Measurements from ENCODE around the gene PFKL. TPM values are rescaled to one million over a fixed set of nuclear protein-coding genes. Genes with fewer than 3 reads are reported as not detected.
"Not testable (repeated sequence)": the region's sequence is repeated elsewhere in the genome, so short reads cannot be mapped to it uniquely, and the experiment has no call there.

Gene PFKL
- total and polyA plus RNA-seq, 4 donors = 48.0 to 115 (median 103) TPM

DNA sequence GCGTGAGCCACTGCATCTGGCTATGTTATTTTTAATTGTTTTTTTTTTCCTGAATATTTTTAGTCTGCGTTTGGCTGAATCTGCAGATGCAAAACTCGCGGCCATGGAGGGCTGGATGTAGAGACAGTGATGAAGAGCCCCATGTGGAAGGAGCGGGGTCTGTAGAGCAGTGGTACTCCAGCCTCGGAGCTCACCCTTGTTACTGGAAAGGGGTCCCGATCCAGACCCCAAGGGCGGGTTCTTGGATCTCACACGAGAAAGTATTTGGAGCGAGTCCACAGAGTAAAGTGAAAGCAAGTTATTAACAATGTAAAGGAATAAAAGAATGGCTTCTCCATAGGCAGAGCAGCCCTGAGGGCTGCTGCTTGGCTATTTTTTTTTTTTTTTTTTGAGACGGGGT, 56.3 kb downstream of the PFKL start:
- intact Hi-C loops (cut with DNase I) = no loop called here
- H3K27me3 ChIP-seq (ENCODE audit: control insufficient read depth in 1 of 2, insufficient read depth in 2 of 2, low read length in 1 of 2) = no peaks in the 10 kb centered on the region
- no peak overlapping the region for H3K27ac ChIP-seq (ENCODE audit: low read depth in 1 of 2, low read length in 2 of 2)
- WGBS, 2 donors = 58 to 70% methylated on average over 11 of the region's 11 CpGs
- no peaks in the 10 kb centered on the region for H3K4me1 ChIP-seq (ENCODE audit: control insufficient read depth in 1 of 2, insufficient read depth in 2 of 2, low read length in 2 of 2)
- no peak for ATAC-seq (ENCODE audit: low FRiP score)
- DNase-seq = no peak
- no peaks in the 10 kb centered on the region for H3K9me3 ChIP-seq (ENCODE audit: control insufficient read depth, low read length)
- no peaks in the 10 kb centered on the region for H3K36me3 ChIP-seq (ENCODE audit: control insufficient read depth in 1 of 2, insufficient read depth in 2 of 2, low read length in 1 of 2)
- no peak overlapping the region for H3K4me3 ChIP-seq (ENCODE audit: low read length in 2 of 2)

DNA sequence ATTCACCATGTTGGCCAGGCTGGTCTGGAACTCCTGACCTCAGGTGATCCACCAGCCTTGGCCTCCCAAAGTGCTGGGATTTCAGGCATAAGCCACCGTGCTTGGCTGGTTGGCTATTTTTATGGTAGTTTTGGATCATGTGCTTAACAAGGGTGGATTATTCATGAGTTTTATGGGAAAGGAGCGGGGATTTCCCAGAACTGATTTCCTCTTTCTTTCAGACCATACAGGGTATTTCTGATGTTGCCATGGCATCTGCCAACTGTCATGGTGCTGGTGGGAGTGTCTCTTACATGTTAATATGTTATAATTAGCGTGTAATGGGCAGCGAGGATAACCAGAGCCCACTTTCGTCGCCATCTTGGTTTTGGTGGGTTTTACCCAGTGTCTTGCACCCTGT, 56.8 kb downstream of the PFKL start:
- H3K9me3 ChIP-seq (ENCODE audit: control insufficient read depth, low read length) = no peaks in the 10 kb centered on the region
- ATAC-seq (ENCODE audit: low FRiP score) (no peak), DNase-seq (no peak)
- H3K4me3 ChIP-seq (ENCODE audit: low read length in 2 of 2) = no peak overlapping the region
- no peaks in the 10 kb centered on the region for H3K27me3 ChIP-seq (ENCODE audit: control insufficient read depth in 1 of 2, insufficient read depth in 2 of 2, low read length in 1 of 2)
- H3K4me1 ChIP-seq (ENCODE audit: control insufficient read depth in 1 of 2, insufficient read depth in 2 of 2, low read length in 2 of 2) = no peaks in the 10 kb centered on the region
- intact Hi-C loops (cut with DNase I) = no loop called here
- WGBS, 2 donors = 89 to 91% methylated on average over 6 of the region's 6 CpGs
- no peaks in the 10 kb centered on the region for H3K36me3 ChIP-seq (ENCODE audit: control insufficient read depth in 1 of 2, insufficient read depth in 2 of 2, low read length in 1 of 2)
- H3K27ac ChIP-seq (ENCODE audit: low read depth in 1 of 2, low read length in 2 of 2) = no peak overlapping the region

DNA sequence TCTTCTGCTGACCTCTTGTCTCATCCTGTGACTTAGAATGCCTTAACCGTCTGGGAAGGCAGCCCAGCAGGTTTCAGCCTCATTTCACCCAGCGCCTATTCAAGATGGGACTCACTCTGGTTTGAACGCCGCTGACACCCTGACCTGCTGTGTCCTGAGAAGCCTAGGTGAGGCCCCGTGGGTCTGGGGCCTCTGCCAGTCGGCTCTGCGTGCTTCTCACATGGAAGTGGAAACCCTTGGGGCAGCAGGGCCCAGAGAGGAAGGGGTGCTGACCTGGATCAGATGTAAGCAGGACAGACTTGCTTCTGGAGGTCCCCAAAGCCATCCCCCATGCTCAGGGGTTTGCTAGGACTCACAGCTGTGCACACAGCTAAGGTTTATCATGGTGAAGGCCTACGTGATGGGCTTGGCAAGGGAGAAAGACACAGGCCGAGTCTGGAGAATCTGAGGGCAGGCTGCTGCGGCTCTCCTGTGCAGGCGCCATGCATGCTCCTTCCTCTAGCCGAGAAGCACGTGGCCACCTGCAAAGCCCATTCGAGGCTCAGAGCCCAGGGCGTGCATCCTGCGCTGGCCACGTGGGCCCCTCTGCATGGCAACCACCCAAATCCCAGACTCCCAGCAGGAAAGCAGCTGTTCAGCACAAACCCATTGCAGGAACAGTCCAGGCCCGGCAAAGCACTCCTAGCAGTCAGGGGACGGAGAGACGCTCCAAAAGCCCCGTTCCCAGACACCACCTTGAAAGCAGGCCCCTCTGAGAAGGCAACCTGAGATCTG, 57.4 kb downstream of the PFKL start:
- 84 to 86% methylated on average over 21 of the region's 21 CpGs for WGBS, 2 donors
- Histone ChIP-seq H3K9me3 (ENCODE audit: control insufficient read depth, low read length) (no peaks in the 10 kb centered on the region), H3K27me3 (ENCODE audit: control insufficient read depth in 1 of 2, insufficient read depth in 2 of 2, low read length in 1 of 2) (no peaks in the 10 kb centered on the region), H3K4me3 (ENCODE audit: low read length in 2 of 2) (no peak overlapping the region), H3K4me1 (ENCODE audit: control insufficient read depth in 1 of 2, insufficient read depth in 2 of 2, low read length in 2 of 2) (no peaks in the 10 kb centered on the region), H3K27ac (ENCODE audit: low read depth in 1 of 2, low read length in 2 of 2) (no peak overlapping the region), H3K36me3 (ENCODE audit: control insufficient read depth in 1 of 2, insufficient read depth in 2 of 2, low read length in 1 of 2) (no peaks in the 10 kb centered on the region)
- intact Hi-C loops (cut with DNase I) = no loop called here
- ATAC-seq (ENCODE audit: low FRiP score) = no peak
- DNase-seq = no peak

DNA sequence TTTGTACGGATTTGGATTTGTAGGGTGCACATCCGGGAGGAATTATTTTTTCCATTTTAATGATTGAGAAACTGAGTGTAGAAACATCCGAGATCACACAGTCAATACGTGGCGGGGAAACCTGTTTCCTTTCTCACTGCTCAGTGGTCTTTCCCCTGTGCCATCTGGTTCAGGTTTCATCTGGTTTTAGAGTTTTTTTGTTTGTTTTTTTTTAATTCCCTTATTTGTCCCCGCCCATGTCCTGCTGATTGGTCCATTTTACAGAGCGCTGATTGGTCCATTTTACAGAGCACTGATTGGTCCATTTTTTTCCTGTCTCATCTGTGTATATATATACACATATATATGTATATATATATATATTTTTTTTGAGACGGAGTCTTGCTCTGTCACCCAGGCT, 59.5 kb downstream of the PFKL start:
- intact Hi-C loops (cut with DNase I) = no loop called here

DNA sequence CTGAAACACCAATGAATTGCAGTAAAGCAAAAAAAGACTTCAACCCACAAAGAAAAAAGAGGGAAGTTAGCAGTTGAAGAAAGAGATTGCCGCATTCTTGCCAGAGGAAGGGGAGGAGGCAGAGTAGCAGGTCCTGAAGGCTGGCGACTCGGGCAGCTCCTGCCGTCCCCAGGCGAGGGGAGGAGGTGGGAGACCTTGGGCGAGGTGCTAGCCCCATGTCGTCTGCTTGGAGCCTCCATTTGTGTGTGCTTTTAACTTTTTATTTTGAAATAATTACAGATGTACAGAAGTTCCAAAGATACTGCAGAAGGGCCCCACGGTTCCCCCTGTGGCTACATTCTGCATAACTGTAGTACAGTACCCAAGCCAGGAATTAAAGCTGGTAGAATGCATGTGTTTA, 60.3 kb downstream of the PFKL start:
- Histone ChIP-seq H3K4me3 (ENCODE audit: low read length in 2 of 2) (no peak overlapping the region), H3K27me3 (ENCODE audit: control insufficient read depth in 1 of 2, insufficient read depth in 2 of 2, low read length in 1 of 2) (no peaks in the 10 kb centered on the region), H3K4me1 (ENCODE audit: control insufficient read depth in 1 of 2, insufficient read depth in 2 of 2, low read length in 2 of 2) (no peaks in the 10 kb centered on the region), H3K9me3 (ENCODE audit: control insufficient read depth, low read length) (peaks cover 5% of the 10 kb centered on the region), H3K36me3 (ENCODE audit: control insufficient read depth in 1 of 2, insufficient read depth in 2 of 2, low read length in 1 of 2) (no peaks in the 10 kb centered on the region), H3K27ac (ENCODE audit: low read depth in 1 of 2, low read length in 2 of 2) (no peak overlapping the region)
- DNase-seq (peak; percentile 47 to 55), ATAC-seq (ENCODE audit: low FRiP score) (no peak)
- intact Hi-C loops (cut with DNase I) = loop anchor here in 1 of 2 donors (10.0 kb wide), 1 partner anchor 55 kb away; no protein-coding TSS in a partner anchor
- WGBS, 2 donors = 35% methylated on average over 8 of the region's 8 CpGs

More for the DNA sequence above, 59.5 kb downstream of the PFKL start:
- H3K27ac ChIP-seq (ENCODE audit: low read depth in 1 of 2, low read length in 2 of 2) = no peak overlapping the region
- H3K36me3 ChIP-seq (ENCODE audit: control insufficient read depth in 1 of 2, insufficient read depth in 2 of 2, low read length in 1 of 2) = no peaks in the 10 kb centered on the region
- peaks cover 5% of the 10 kb centered on the region for H3K9me3 ChIP-seq (ENCODE audit: control insufficient read depth, low read length)
- ATAC-seq (ENCODE audit: low FRiP score) (no peak), DNase-seq (no peak)
- 89% methylated on average over 8 of the region's 8 CpGs for WGBS, 2 donors
- no peaks in the 10 kb centered on the region for H3K4me1 ChIP-seq (ENCODE audit: control insufficient read depth in 1 of 2, insufficient read depth in 2 of 2, low read length in 2 of 2)
- H3K27me3 ChIP-seq (ENCODE audit: control insufficient read depth in 1 of 2, insufficient read depth in 2 of 2, low read length in 1 of 2) = no peaks in the 10 kb centered on the region
- no peak overlapping the region for H3K4me3 ChIP-seq (ENCODE audit: low read length in 2 of 2)

DNA sequence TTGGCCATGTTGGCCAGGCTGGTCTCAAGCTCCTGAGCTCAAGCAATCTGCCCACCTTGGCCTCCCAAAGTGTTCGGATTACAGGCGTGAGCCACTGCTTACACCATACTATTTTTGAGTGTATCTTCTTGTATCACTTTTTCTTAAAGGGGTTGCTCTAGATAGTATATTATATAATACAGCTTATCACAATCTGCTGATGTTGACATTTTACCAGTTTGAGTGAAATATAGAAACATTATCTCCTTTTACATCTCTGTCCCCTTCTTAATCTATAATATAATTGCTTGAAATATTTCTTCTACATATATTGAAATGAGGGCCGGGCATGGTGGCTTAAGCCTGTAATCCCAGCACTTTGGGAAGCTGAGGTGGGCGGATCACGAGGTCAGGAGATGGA, 62.0 kb downstream of the PFKL start:
- not testable (repeated sequence) for H3K4me1 ChIP-seq (ENCODE audit: control insufficient read depth in 1 of 2, insufficient read depth in 2 of 2, low read length in 2 of 2); H3K27ac ChIP-seq (ENCODE audit: low read depth in 1 of 2, low read length in 2 of 2); H3K9me3 ChIP-seq (ENCODE audit: control insufficient read depth, low read length); H3K27me3 ChIP-seq (ENCODE audit: control insufficient read depth in 1 of 2, insufficient read depth in 2 of 2, low read length in 1 of 2); H3K4me3 ChIP-seq (ENCODE audit: low read length in 2 of 2); DNase-seq; H3K36me3 ChIP-seq (ENCODE audit: control insufficient read depth in 1 of 2, insufficient read depth in 2 of 2, low read length in 1 of 2); ATAC-seq (ENCODE audit: low FRiP score)
- intact Hi-C loops (cut with DNase I) = loop anchor here in 1 of 2 donors (10.0 kb wide), 1 partner anchor 53 kb away; no protein-coding TSS in a partner anchor
- WGBS, 2 donors = 86 to 95% methylated on average over 5 of the region's 5 CpGs

DNA sequence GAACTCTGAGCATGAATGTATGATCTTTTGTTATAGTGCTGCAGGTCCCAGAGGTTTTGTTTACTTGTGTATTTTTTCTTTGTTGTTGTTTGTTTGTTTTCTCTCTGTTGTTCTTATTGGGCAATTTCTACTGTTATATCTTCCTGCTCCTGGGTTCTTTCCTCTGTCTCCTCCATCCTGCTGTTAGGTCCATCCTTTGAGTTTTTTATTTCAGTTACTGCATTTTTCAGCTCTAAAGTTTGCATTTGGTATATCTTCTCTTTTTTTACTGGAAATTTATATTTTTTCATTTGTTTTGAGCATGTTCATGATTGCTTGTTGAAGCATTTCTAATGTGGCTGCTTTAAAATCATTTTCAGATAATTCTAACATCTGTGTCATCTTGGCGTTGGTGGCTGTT, 63.4 kb downstream of the PFKL start:
- ATAC-seq (ENCODE audit: low FRiP score) = no peak
- Histone ChIP-seq H3K9me3 (ENCODE audit: control insufficient read depth, low read length) (peaks cover 5% of the 10 kb centered on the region), H3K36me3 (ENCODE audit: control insufficient read depth in 1 of 2, insufficient read depth in 2 of 2, low read length in 1 of 2) (no peaks in the 10 kb centered on the region), H3K4me3 (ENCODE audit: low read length in 2 of 2) (no peak overlapping the region), H3K4me1 (ENCODE audit: control insufficient read depth in 1 of 2, insufficient read depth in 2 of 2, low read length in 2 of 2) (no peaks in the 10 kb centered on the region), H3K27ac (ENCODE audit: low read depth in 1 of 2, low read length in 2 of 2) (no peak overlapping the region), H3K27me3 (ENCODE audit: control insufficient read depth in 1 of 2, insufficient read depth in 2 of 2, low read length in 1 of 2) (no peaks in the 10 kb centered on the region)
- DNase-seq = no peak
- 94% methylated on average over 1 of the region's 1 CpG for WGBS, 2 donors
- intact Hi-C loops (cut with DNase I) = loop anchor here in 1 of 2 donors (10.0 kb wide), 1 partner anchor 52 kb away; no protein-coding TSS in a partner anchor

DNA sequence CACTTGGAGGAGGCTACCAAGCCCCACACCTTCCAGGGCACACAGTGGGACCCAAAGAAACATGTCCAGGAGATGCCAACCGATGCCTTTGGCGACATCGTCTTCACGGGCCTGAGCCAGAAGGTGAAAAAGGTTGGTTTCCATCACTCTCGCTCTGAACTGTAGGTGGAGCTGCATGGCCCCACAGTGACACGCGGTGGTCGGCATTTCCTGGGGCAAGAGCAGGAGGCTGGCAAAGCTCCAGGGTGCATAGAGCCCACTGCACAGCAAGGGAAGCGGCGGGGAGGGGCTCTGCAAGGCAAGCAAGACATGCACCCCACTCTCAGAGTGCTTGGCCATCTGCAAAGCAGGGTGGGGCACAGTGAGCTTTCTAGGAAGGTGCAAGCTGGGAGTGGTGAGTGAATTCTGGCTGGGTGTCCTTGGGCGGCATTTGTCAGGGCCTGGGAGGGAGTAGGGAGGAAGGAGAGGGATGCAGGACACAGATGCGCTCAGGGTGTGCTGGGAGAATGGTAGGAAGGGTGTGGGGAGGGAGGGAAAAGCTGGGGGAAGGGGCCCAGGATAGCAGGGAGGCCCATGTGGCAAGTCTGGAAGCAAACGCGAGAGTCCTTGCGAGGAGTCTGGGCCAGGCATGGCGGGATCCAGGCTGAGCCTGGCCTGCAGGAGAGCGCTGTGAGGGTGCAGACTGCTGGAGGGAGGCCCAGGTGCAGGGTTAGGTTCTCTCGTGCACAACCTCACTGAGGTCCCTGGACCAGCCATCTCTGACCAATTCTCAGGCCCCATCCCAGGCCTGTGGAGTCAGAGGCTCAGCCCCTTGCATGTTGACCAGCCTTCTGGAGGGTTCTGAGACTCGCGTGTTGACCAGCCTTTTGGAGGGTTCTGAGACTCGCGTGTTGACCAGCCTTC, 64.5 kb downstream of the PFKL start:
- intact Hi-C loops (cut with DNase I) = loop anchor here in 1 of 2 donors (10.0 kb wide), 1 partner anchor 50 kb away; no protein-coding TSS in a partner anchor

More for the DNA sequence above, 64.5 kb downstream of the PFKL start:
- Histone ChIP-seq H3K4me3 (ENCODE audit: low read length in 2 of 2) (no peak overlapping the region), H3K4me1 (ENCODE audit: control insufficient read depth in 1 of 2, insufficient read depth in 2 of 2, low read length in 2 of 2) (no peaks in the 10 kb centered on the region), H3K27me3 (ENCODE audit: control insufficient read depth in 1 of 2, insufficient read depth in 2 of 2, low read length in 1 of 2) (no peaks in the 10 kb centered on the region), H3K9me3 (ENCODE audit: control insufficient read depth, low read length) (peaks cover 5% of the 10 kb centered on the region), H3K36me3 (ENCODE audit: control insufficient read depth in 1 of 2, insufficient read depth in 2 of 2, low read length in 1 of 2) (no peaks in the 10 kb centered on the region), H3K27ac (ENCODE audit: low read depth in 1 of 2, low read length in 2 of 2) (no peak overlapping the region)
- peak; percentile 39 to 69 for DNase-seq
- no peak for ATAC-seq (ENCODE audit: low FRiP score)
- WGBS, 2 donors = 74 to 76% methylated on average over 22 of the region's 22 CpGs

Measured in aorta (tissue), 5 donors.